K562 (cell line): ENCODE results near the gene TALDO1. TPM values are rescaled to one million over a fixed set of nuclear protein-coding genes. Genes with fewer than 3 reads are reported as not detected.

Experiments used
- ATAC-seq: fragments of 200-7000 bp; cut with Tn5 transposase; 3 replicates; pipeline ENCODE4 v1.9.1; 2020; ENCODE audit warnings: moderate library complexity
- BruUV-seq: library from RNA; stranded (reverse); fragments of 400-500 nt; replicated peaks from 2 replicates; lab custom pipeline; 2021; lab: Mats Ljungman, UMichigan
- CTCF ChIA-PET: fragments of 300-600 bp; formaldehyde crosslinking; extraction: SDS; loops from one replicate; lab custom pipeline; 2021; ENCODE audit warnings: low intra/inter-chr PET ratio; lab: Yijun Ruan, JAX
- POLR2A ChIA-PET: fragments of 300-600, 350-650 bp; sonication (Branson Sonifier 250); formaldehyde crosslinking; extraction: SDS; loops from one replicate; lab custom pipeline; 2021; ENCODE audit warnings: antibody characterized with exemption, inconsistent platforms; lab: Yijun Ruan, JAX
- DNase-seq, 4 experiments: peaks; one replicate each; pipeline versions ENCODE4 v3.0.0 to v3.0.0-alpha.2; 2011 to 2018; ENCODE audit warnings: low spot score in 3 of 4, mixed read lengths in 3 of 4; ENCODE audit errors: extremely low read depth in 1 of 4
- FAIRE-seq: peaks from 2 replicates; lab custom pipeline; 2011; peaks lifted over from hg19 to GRCh38; lab: Jason Lieb, UNC
- H2AFZ ChIP-seq: 2 replicates; pipeline ENCODE4 v1.6.0; 2011; ENCODE audit warnings: low read depth, low read length, control low read depth, inconsistent platforms
- H3K27ac ChIP-seq: fragments of 200-600 bp; 3 replicates; pipeline ENCODE4 v1.8.0; 2011; ENCODE audit warnings: low read depth, mild to moderate bottlenecking, control low read depth, inconsistent platforms, low read length, moderate library complexity, mixed read lengths; ENCODE audit errors: extremely low read depth
- H3K27me3 ChIP-seq, 2 experiments: fragments of 300-600 bp in 1 of 2; 2 replicates in 1 of 2; 3 replicates in 1 of 2; pipeline versions ENCODE4 v1.6.0 to v1.8.0; 2011; ENCODE audit warnings: inconsistent platforms in 2 of 2, low read length in 2 of 2, mild to moderate bottlenecking in 1 of 2, mixed read lengths in 1 of 2, moderate library complexity in 1 of 2; ENCODE audit not compliant: control insufficient read depth in 2 of 2, insufficient read depth in 2 of 2
- H3K36me3 ChIP-seq: fragments of 300-600 bp; 3 replicates; pipeline ENCODE4 v1.8.0; 2011; ENCODE audit warnings: mild to moderate bottlenecking, low read length, inconsistent platforms; ENCODE audit not compliant: control insufficient read depth, insufficient read depth
- H3K4me1 ChIP-seq, 2 experiments: fragments of 200-600 bp in 1 of 2; replicated peaks in 1 of 2; 2 replicates in 1 of 2; 3 replicates in 1 of 2; pipeline versions ENCODE4 v1.5.1 to v1.8.0; 2011; ENCODE audit warnings: inconsistent platforms in 2 of 2, low read length in 2 of 2, mild to moderate bottlenecking in 1 of 2, mixed read lengths in 1 of 2, moderate library complexity in 1 of 2; ENCODE audit not compliant: control insufficient read depth in 2 of 2, insufficient read depth in 2 of 2
- H3K4me2 ChIP-seq: 2 replicates; pipeline ENCODE4 v1.6.1; 2011; ENCODE audit warnings: low read length, control low read depth, inconsistent platforms, mixed read lengths; ENCODE audit not compliant: insufficient read depth
- H3K4me3 ChIP-seq: fragments of 200-600 bp; sonication (generic), shearing (Covaris generic); 2 replicates; pipeline ENCODE4 v1.5.1; 2016; ENCODE audit warnings: control low read depth, inconsistent platforms
- H3K79me2 ChIP-seq: fragments of 200-600 bp; 3 replicates; pipeline ENCODE4 v1.8.0; 2011; ENCODE audit warnings: low read length, inconsistent platforms; ENCODE audit not compliant: control insufficient read depth, insufficient read depth
- H3K9ac ChIP-seq, 2 experiments: 2 replicates each; pipeline versions ENCODE4 v1.6.0 to v1.6.1; 2011; ENCODE audit warnings: low read depth in 2 of 2, low read length in 2 of 2, control low read depth in 1 of 2, inconsistent platforms in 1 of 2, mild to moderate bottlenecking in 1 of 2, mixed read lengths in 1 of 2; ENCODE audit not compliant: insufficient read depth in 1 of 2
- H3K9me1 ChIP-seq: one replicate; pipeline ENCODE4 v1.6.0; 2011; ENCODE audit warnings: inconsistent platforms, mild to moderate bottlenecking, low read length, moderate library complexity; ENCODE audit not compliant: control insufficient read depth, insufficient read depth
- H3K9me3 ChIP-seq: replicated peaks from 2 replicates; pipeline ENCODE4 v1.5.1; 2011; ENCODE audit warnings: low read depth, low read length, inconsistent platforms; ENCODE audit not compliant: control insufficient read depth, insufficient read depth
- H4K20me1 ChIP-seq: replicated peaks from 2 replicates; pipeline ENCODE4 v1.6.1; 2011; ENCODE audit warnings: low read length, inconsistent platforms, mixed read lengths; ENCODE audit not compliant: control insufficient read depth, insufficient read depth
- CBX5 ChIP-seq: IDR thresholded peaks from 2 replicates; pipeline ENCODE4 v1.6.1; 2014; ENCODE audit warnings: low read depth, borderline replicate concordance
- HNRNPL ChIP-seq: fragments of 200-400 bp; formaldehyde crosslinking; IDR thresholded peaks from 2 replicates; pipeline ENCODE4 v1.6.1; 2017; ENCODE audit warnings: low read depth, mild to moderate bottlenecking, low read length
- JUN ChIP-seq, 2 experiments: sonication (generic) in 1 of 2; formaldehyde crosslinking in 1 of 2; IDR thresholded peaks; 2 replicates each; pipeline versions ENCODE4 v1.6.1 to v1.8.0; 2012 to 2022; ENCODE audit warnings: borderline replicate concordance in 2 of 2, mild to moderate bottlenecking in 2 of 2, improper control_type of control experiment in 1 of 2, low read depth in 1 of 2, low read length in 1 of 2, missing genetic modification reagents in 1 of 2
- KAT8 ChIP-seq: fragments of 450-650 bp; IDR thresholded peaks from 2 replicates; pipeline ENCODE4 v1.6.1; 2016; ENCODE audit warnings: low read depth, mild to moderate bottlenecking
- MBD2 ChIP-seq: sonication (generic); IDR thresholded peaks from 2 replicates; pipeline ENCODE4 v1.6.1; 2016; ENCODE audit warnings: low read depth, borderline replicate concordance
- POLR2G ChIP-seq: fragments of 200-400 bp; formaldehyde crosslinking; IDR thresholded peaks from 2 replicates; pipeline ENCODE4 v1.6.1; 2017; ENCODE audit warnings: low read depth, mild to moderate bottlenecking, antibody characterized with exemption, low read length, moderate library complexity
- POLR3G ChIP-seq: IDR thresholded peaks from 2 replicates; pipeline ENCODE4 v1.6.1; 2011; ENCODE audit not compliant: insufficient read length, insufficient replicate concordance; ENCODE audit errors: extremely low read depth
- SAFB ChIP-seq: fragments of 200-400 bp; formaldehyde crosslinking; IDR thresholded peaks from 2 replicates; pipeline ENCODE4 v1.6.1; 2017; ENCODE audit warnings: low read depth, low read length, borderline replicate concordance
- SIN3A ChIP-seq, 2 experiments: fragments of 150-350 bp in 1 of 2; IDR thresholded peaks; 2 replicates each; pipeline ENCODE4 v1.6.1; 2011 to 2016; ENCODE audit warnings: borderline replicate concordance in 2 of 2, low read depth in 2 of 2, low read length in 2 of 2, mild to moderate bottlenecking in 2 of 2, moderate library complexity in 2 of 2; ENCODE audit not compliant: control insufficient read depth in 1 of 2
- TAF9B ChIP-seq: fragments of 450-650 bp; IDR thresholded peaks from 2 replicates; pipeline ENCODE4 v1.6.1; 2018; ENCODE audit warnings: mild to moderate bottlenecking; ENCODE audit not compliant: partially characterized antibody
- ZBTB7A ChIP-seq: IDR thresholded peaks from 2 replicates; pipeline ENCODE4 v1.6.1; 2011; ENCODE audit warnings: low read depth, mild to moderate bottlenecking, low read length, moderate library complexity, borderline replicate concordance; ENCODE audit not compliant: control insufficient read depth
- ZNF133 ChIP-seq: fragments of 250-450 bp; sonication (Bioruptor Pico); IDR thresholded peaks from 2 replicates; pipeline ENCODE4 v1.4.0; 2020; ENCODE audit warnings: mild to moderate bottlenecking
- WGBS: fragments of 100-300 bp; shearing (Covaris generic); methylation state at CpG from one replicate; pipeline ENCODE4 v1.1.6; 2016; ENCODE audit warnings: low coverage, mixed read lengths; ENCODE audit not compliant: insufficient coverage; ENCODE audit errors: missing lambda C conversion rate; 5-methylcytosine and 5-hydroxymethylcytosine counted together
- in situ Hi-C: fragments of 300-500 bp; cut with MboI; formaldehyde crosslinking; loops from 4 replicates; pipeline ENCODE4 v1.15.0; 2018; ENCODE audit warnings: inconsistent platforms, mixed read lengths
- intact Hi-C: fragments of 100-400 bp; cut with micrococcal nuclease; formaldehyde crosslinking; loops from 2 replicates; pipeline ENCODE4 v1.14.2; 2022
- polyA plus RNA-seq, 8 experiments: library from polyadenylated mRNA; depleted of rRNA in 4 of 8; stranded (reverse) in 5 of 8; unstranded in 3 of 8; fragments of >200 nt; fragmentation: Nextera tagmentation in 2 of 8; fragmentation: Illumina TruSeq in 1 of 8; extraction: Ambion mirVana in 2 of 8; extraction: Trizol in 1 of 8; gene quantifications; 2 replicates each; pipeline versions ENCODE4 v1.2.1 to v1.2.3, GENCODE V29; 2011 to 2014; ENCODE audit warnings: inconsistent platforms in 1 of 8, missing spikeins in 1 of 8
- total RNA-seq, 7 experiments: library from RNA; depleted of rRNA in 6 of 7; stranded (reverse); fragments of >200 nt in 6 of 7; fragmentation: Illumina TruSeq in 2 of 7; extraction: Trizol in 2 of 7; gene quantifications; 2 replicates each; pipeline versions ENCODE4 v1.2.1 to v1.2.3, GENCODE V29; 2011 to 2021; ENCODE audit warnings: low replicate concordance in 1 of 7
- TF ChIP-seq, protein P1 (sequence below), 2 experiments: IDR thresholded peaks; 2 replicates each; pipeline ENCODE4 v1.6.1; 2011; ENCODE audit warnings: borderline replicate concordance in 1 of 2, control low read depth in 1 of 2, low read depth in 1 of 2, low read length in 1 of 2, mild to moderate bottlenecking in 1 of 2, mixed read lengths in 1 of 2, moderate library complexity in 1 of 2; ENCODE audit not compliant: insufficient read depth in 1 of 2, insufficient read length in 1 of 2, poor library complexity in 1 of 2, severe bottlenecking in 1 of 2; ENCODE audit errors: extremely low read depth in 1 of 2
- TF ChIP-seq, protein P2 (sequence below): fragments of 250-450 bp; sonication (Bioruptor Pico); IDR thresholded peaks from 2 replicates; pipeline ENCODE4 v1.8.0; 2021; ENCODE audit warnings: moderate library complexity, mild to moderate bottlenecking, inconsistent platforms
- TF ChIP-seq, protein P3 (sequence below): fragments of 250-450 bp; sonication (Bioruptor Pico); IDR thresholded peaks from 2 replicates; pipeline ENCODE4 v1.5.0; 2021; ENCODE audit warnings: mild to moderate bottlenecking, borderline replicate concordance

Gene TALDO1
- total and polyA plus RNA-seq, 9 of the 15 experiments (the other 6 are each of a cell fraction or from before 2014, with no cell fraction given), result 260 to 541 (median 441) TPM

DNA sequence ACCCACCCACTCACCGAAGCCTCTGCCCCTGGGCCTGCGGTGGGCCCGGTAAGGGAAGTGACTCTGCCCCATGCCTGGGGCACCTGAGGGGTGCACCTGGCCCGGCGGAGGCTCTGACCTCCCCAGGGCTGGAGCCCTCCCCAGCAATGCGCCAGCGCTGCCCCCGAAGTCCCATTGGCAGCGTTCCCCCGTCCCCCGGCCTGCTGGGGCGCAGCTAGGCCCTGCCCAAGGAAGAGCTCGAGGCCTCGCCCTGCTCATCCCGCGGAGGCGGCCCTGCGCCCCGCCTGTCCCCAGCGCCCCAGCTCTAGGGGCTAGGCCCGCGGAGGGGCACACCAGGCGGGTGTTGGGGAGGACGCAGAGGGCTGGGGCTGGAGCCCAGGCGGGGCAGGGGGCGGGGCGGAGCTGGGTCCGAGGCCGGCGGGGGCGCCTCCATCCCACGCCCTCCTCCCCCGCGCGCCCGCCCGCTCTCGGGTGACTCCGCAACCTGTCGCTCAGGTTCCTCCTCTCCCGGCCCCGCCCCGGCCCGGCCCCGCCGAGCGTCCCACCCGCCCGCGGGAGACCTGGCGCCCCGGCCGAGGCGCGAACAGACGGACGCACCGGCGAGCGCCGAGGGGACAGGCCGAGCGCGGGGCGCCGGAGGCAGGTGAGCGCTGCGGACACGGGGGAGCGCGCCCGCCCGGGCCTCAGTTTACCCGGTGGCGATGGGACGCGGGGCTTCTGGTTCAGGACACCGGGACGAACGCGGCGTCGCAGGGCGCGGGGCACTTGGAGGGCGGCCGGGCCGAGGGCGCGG lies 41.4 kb upstream of the TALDO1 start, which contains the start of gene EPS8L2:
EPS8L2 (plus strand) TSS at position 586 of the 793 bp plus-strand sequence. CDS start 3,177 bp downstream, outside the sequence.
- ATAC-seq, result peak; percentile 83
- 26% methylated on average over 15 of the region's 90 CpGs for WGBS
- no peaks in the 10 kb centered on the region for H3K9me3 ChIP-seq
- FAIRE-seq, result no peak
- peaks cover 9% of the 10 kb centered on the region; the same call in 1 of the 3 replicates for H3K36me3 ChIP-seq
- no peaks in the 10 kb centered on the region for H3K79me2 ChIP-seq
- peak within 1 kb of the TSS; percentile 39 for H3K4me3 ChIP-seq
- peak within 1 kb of the TSS; percentile 77 for H2AFZ ChIP-seq
- BruUV-seq, result no TSS peak
- in situ Hi-C loops, result no loop called here
- H3K27ac ChIP-seq, result no peak within 1 kb of the TSS
- H3K27me3 ChIP-seq, result no peaks in the 10 kb centered on the region
- H3K9ac ChIP-seq, result peak within 1 kb of the TSS; percentile 30 to 87; a peak in 3 of 4 replicates
- POLR2A ChIA-PET, result interaction anchor here (0.6 kb wide), 3 partner anchors 11 to 199 kb away, joined by 3 read pairs; partner anchors contain the start of gene DEAF1
- no peaks in the 10 kb centered on the region for H4K20me1 ChIP-seq
- peak within 1 kb of the TSS; percentile 58 for H3K4me2 ChIP-seq
- H3K4me1 ChIP-seq, result peaks cover 6 to 81% of the 10 kb centered on the region in 2 experiments
- peak; percentile 79 to 92 (median 86) for DNase-seq
- no peaks in the 10 kb centered on the region for H3K9me1 ChIP-seq
- CTCF ChIA-PET, result no interaction called here
- intact Hi-C loops, result no loop called here
- TF ChIP-seq ZBTB7A (peak; percentile 49; the same call in 1 of the 2 replicates), SIN3A (IDR thresholded peaks at IDR 0.05; ENCODE audit: borderline replicate concordance in 2 of 2, control insufficient read depth in 1 of 2, low read depth in 2 of 2, low read length in 2 of 2) (no peak), HNRNPL (no peak), KAT8 (no peak), POLR3G (no peak), POLR2G (peak; percentile 46), CBX5 (no peak), SAFB (peak; percentile 21; the same call in 1 of the 2 replicates), ZNF133 (CRISPR knock-in tag) (no peak), JUN (IDR thresholded peaks at IDR 0.05; ENCODE audit: borderline replicate concordance, low read depth, low read length) (no peak), JUN (CRISPR knock-in tag; IDR thresholded peaks at IDR 0.05; ENCODE audit: borderline replicate concordance) (no peak), TAF9B (no peak), MBD2 (no peak)
- TF ChIP-seq, protein P1, sequence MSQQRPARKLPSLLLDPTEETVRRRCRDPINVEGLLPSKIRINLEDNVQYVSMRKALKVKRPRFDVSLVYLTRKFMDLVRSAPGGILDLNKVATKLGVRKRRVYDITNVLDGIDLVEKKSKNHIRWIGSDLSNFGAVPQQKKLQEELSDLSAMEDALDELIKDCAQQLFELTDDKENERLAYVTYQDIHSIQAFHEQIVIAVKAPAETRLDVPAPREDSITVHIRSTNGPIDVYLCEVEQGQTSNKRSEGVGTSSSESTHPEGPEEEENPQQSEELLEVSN (IDR thresholded peaks at IDR 0.05; ENCODE audit: borderline replicate concordance in 1 of 2, extremely low read depth in 1 of 2, insufficient read depth in 1 of 2, insufficient read length in 1 of 2, low read depth in 1 of 2, low read length in 1 of 2, poor library complexity in 1 of 2, severe bottlenecking in 1 of 2), result peak in 1 of 2 experiments; percentile 42
- TF ChIP-seq, protein P2, sequence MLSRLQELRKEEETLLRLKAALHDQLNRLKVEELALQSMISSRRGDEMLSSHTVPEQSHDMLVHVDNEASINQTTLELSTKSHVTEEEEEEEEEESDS (CRISPR knock-in tag), result no peak
- TF ChIP-seq, protein P3, sequence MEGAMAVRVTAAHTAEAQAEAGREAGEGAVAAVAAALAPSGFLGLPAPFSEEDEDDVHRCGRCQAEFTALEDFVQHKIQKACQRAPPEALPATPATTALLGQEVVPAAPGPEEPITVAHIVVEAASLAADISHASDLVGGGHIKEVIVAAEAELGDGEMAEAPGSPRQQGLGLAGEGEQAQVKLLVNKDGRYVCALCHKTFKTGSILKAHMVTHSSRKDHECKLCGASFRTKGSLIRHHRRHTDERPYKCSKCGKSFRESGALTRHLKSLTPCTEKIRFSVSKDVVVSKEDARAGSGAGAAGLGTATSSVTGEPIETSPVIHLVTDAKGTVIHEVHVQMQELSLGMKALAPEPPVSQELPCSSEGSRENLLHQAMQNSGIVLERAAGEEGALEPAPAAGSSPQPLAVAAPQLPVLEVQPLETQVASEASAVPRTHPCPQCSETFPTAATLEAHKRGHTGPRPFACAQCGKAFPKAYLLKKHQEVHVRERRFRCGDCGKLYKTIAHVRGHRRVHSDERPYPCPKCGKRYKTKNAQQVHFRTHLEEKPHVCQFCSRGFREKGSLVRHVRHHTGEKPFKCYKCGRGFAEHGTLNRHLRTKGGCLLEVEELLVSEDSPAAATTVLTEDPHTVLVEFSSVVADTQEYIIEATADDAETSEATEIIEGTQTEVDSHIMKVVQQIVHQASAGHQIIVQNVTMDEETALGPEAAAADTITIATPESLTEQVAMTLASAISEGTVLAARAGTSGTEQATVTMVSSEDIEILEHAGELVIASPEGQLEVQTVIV, result no peak
